CD4-positive, alpha-beta T cell treated with Interleukin-6 at 100 ng/mL for 8 hours (primary cell): ENCODE data around the gene STYXL2.

Experiments used
- DNase-seq: peaks from one replicate; pipeline ENCODE4 v3.0.0-alpha.2; 2020; ENCODE audit warnings: mixed read lengths, low spot score

Gene STYXL2

DNA sequence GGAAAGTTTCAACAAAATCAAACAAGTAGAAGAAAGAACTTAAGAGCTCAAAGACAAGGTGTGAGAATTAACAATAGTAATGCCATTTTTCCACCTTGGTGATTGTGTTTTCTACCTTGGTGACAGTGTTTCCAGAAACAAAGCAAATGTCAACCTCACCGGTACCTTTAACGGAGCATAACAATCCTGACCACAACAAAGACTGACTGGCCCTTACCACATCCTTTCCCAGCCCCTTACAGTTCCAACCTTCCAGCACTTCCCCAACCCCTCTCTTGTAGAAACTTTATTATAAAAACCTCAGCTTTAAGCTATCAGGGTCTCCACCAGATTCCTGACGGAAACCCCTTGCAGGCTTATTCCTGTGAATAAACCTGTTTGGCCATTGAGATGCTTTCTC, 16.7 kb downstream of the STYXL2 start:
- DNase-seq = peak; percentile 54

- no peak for DNase-seq
Observed at GRCh38 chr1:167111868-167112709, 18.2 kb downstream of the STYXL2 start.

- DNase-seq = no peak
Observed at GRCh38 chr1:167114725-167115124, 20.9 kb downstream of the STYXL2 start.

- no peak for DNase-seq
Observed at GRCh38 chr1:167115655-167116054, 21.8 kb downstream of the STYXL2 start.

- no peak for DNase-seq
Observed at GRCh38 chr1:167116174-167116573, 22.3 kb downstream of the STYXL2 start.

DNA sequence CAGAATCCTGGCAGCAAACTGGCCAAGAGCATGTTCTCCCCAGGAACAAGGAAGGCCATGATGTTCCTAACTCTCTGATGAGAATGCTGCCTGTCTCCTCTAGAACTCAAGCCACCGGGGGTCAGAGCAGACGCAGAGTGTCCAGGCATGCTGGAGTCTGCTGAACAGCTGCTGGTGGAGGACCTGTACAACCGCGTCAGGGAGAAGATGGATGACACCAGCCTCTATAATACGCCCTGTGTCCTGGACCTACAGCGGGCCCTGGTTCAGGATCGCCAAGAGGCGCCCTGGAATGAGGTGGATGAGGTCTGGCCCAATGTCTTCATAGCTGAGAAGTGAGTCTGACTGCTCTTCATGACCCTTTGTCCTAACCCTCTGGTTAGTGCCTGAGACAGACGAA, 23.4 kb downstream of the STYXL2 start:
- DNase-seq = no peak

- DNase-seq = no peak
Observed at GRCh38 chr1:167118188-167118587, 24.3 kb downstream of the STYXL2 start.

- DNase-seq = no peak
Observed at GRCh38 chr1:167119696-167120095, 25.8 kb downstream of the STYXL2 start.

GRCh38 chr1:167120899-167121298, 27.0 kb downstream of the STYXL2 start:
- DNase-seq = peak; percentile 32

- DNase-seq = peak; percentile 32
Observed at GRCh38 chr1:167121375-167122120, 27.7 kb downstream of the STYXL2 start.

DNA sequence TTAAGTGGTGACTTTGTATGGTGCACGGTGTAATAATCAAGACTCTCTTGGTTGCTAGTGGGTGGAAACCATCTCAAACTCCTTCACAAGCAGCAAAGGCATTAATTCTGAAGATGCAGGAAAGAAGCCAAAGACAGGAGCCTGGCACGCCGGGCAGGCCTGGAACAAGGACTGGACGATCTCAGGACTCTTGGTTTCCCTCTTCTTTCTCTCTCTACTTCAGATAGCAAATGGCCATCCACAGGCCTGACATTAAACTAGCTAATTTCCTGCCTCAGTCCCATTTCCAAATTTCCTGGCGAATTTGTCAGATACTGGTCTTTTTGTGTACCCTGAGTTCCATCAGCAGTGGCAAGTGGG, 28.2 kb downstream of the STYXL2 start:
- no peak for DNase-seq

DNA sequence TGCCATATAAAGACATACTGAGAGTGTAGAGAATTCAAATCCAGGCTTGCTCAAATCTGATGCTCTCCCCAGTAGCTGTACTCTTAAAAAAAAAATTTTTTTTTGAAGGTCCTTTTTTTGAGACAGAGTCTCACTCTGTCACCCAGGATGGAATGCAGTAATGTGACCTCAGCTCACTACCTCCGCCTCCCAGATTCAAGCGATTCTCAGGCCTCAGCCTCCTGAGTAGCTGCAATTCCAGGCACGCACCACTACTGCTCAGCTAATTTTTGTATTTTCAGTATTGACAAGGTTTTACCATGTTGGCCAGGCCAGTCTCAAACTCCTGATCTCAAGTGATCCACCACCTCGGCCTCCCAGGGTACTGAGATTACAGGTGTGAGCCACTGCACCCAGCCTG, 28.7 kb downstream of the STYXL2 start:
- no peak for DNase-seq

GRCh38 chr1:167126317-167126716, 32.4 kb downstream of the STYXL2 start:
- DNase-seq = no peak

GRCh38 chr1:167126811-167127210, 32.9 kb downstream of the STYXL2 start:
- DNase-seq = no peak

DNA sequence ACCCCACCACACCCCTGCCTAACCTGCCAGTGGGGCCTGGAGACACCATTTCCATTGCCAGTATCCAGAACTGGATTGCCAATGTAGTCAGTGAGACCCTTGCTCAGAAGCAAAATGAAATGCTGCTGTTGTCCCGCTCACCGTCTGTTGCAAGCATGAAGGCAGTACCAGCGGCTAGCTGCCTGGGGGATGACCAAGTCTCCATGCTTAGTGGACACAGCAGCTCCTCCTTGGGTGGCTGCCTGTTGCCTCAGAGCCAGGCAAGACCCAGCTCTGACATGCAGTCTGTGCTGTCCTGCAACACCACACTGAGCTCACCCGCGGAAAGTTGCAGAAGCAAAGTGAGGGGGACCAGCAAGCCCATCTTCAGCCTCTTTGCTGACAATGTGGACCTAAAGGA, 33.4 kb downstream of the STYXL2 start:
- no peak for DNase-seq

DNA sequence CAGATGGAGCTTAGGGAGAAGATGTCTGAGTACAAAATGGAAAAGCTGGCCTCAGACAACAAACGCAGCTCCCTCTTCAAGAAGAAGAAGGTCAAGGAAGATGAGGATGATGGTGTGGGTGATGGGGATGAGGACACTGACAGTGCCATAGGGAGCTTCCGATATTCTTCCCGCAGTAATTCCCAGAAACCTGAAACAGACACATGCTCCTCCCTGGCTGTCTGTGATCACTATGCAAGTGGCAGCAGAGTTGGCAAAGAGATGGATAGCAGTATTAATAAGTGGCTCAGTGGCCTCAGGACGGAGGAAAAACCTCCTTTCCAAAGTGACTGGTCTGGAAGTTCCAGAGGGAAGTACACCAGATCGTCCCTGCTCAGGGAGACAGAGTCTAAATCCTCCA, 33.8 kb downstream of the STYXL2 start:
- no peak for DNase-seq

DNA sequence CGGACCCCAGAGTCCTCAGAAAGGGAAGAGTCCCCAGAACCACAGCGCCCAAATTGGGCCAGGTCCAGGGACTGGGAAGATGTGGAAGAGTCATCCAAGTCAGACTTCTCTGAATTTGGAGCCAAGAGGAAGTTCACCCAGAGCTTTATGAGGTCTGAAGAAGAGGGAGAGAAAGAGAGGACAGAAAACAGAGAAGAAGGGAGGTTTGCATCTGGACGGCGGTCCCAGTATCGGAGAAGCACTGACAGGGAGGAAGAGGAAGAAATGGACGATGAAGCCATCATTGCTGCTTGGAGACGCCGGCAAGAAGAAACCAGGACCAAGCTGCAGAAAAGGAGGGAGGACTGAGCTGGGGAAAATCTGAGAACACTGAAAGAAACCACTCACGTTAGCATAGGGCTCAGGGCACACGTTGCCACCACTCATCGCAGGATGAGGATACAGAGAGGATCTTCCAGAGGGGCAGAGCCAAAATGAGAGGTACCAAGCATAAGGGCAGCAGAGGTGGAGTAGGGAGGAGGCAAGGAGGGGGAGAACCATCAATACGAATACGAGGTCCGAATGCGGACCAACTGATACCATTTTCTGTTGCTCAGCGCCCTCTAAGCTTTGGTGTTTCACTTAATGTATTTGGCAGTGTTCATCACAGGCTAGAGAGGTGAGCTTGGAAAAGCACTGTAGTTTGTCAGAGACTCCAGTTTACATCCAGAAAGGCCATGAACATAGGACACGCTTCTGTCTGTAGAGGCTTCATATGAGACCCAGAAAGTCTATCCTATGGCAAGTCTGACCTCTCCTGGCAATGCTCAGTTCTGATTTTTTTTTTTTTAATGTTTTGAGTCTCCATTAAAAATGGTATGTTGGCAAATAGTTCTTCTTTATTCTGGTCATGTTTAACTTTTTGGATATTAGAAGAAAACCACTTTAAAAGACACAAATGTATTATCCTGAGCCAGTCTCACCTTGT, 34.7 kb downstream of the STYXL2 start:
- DNase-seq = no peak

DNA sequence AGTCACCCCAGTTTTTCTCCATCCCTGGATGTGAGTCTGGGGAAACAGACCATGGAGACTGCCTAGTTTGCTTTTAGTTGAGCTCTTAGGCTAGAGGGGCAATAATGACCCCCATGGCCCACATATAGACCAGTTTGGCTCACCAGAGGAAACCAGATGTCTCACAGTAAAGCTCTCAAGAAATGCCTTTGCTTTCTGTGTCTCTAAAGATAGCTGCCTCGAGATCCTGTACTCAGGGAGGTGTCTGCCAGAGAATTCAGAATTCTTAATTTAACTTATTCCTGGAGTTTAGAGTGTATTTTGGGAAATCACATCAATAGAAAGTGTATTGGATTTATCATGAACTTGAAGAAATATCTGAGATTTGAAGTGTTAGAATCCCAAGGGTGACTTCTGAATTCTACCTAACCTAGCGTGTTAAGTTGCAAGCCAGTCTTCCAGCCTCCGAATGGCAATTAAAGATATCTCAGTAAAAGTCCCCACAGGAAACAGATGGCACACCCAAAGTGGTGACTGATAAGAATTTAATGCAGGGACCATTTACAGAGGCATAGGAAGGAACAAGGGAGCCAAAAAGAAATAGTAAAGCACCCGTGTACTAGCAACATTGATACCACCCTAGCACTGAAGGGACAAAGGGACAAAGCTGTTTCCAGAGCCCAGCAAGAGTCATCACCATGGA, 37.1 kb downstream of the STYXL2 start:
- no peak for DNase-seq

GRCh38 chr1:167132301-167133010, 38.6 kb downstream of the STYXL2 start:
- no peak for DNase-seq

GRCh38 chr1:167135281-167135840, 41.5 kb downstream of the STYXL2 start:
- no peak for DNase-seq

GRCh38 chr1:167136191-167136614, 42.3 kb downstream of the STYXL2 start:
- no peak for DNase-seq
